HL-60 (cell line): ENCODE data around the gene LRPAP1.
"Not testable (repeated sequence)": the region's sequence is repeated elsewhere in the genome, so short reads cannot be mapped to it uniquely, and the experiment has no call there.

Experiments used
- DNase-seq, 2 experiments: peaks; one replicate each; pipeline ENCODE4 v3.0.0-alpha.2; 2010 to 2020; ENCODE audit warnings: low read depth in 1 of 2, low spot score in 1 of 2
- H3K27ac ChIP-seq: fragments of 250-450 bp; sonication (Bioruptor Pico); replicated peaks from 2 replicates; pipeline ENCODE4 v1.5.1; 2020; ENCODE audit warnings: mild to moderate bottlenecking, moderate library complexity
- H3K27me3 ChIP-seq: fragments of 250-450 bp; sonication (Bioruptor Pico); 2 replicates; pipeline ENCODE4 v1.5.1; 2021; ENCODE audit warnings: mild to moderate bottlenecking, moderate library complexity; ENCODE audit not compliant: insufficient read depth, poor library complexity, severe bottlenecking
- H3K4me3 ChIP-seq: replicated peaks from 2 replicates; pipeline ENCODE4 v1.5.1; 2011; ENCODE audit warnings: mild to moderate bottlenecking, control low read depth, low read length; ENCODE audit not compliant: insufficient read depth
- CTCF ChIP-seq: IDR thresholded peaks from one replicate; pipeline ENCODE4 v1.5.1; 2011; ENCODE audit warnings: low read length, control low read depth, inconsistent platforms; ENCODE audit not compliant: insufficient read depth
- GABPA ChIP-seq: IDR thresholded peaks from 2 replicates; pipeline ENCODE4 v1.6.1; 2012; ENCODE audit warnings: low read depth
- POLR2AphosphoS5 ChIP-seq: IDR thresholded peaks from 2 replicates; pipeline ENCODE4 v1.6.1; 2012; ENCODE audit warnings: low read depth
- REST ChIP-seq: IDR thresholded peaks from 2 replicates; pipeline ENCODE4 v1.6.1; 2012; ENCODE audit warnings: low read depth; ENCODE audit not compliant: insufficient replicate concordance
- SPI1 ChIP-seq: IDR thresholded peaks from 2 replicates; pipeline ENCODE4 v1.6.1; 2012; ENCODE audit warnings: low read depth, mild to moderate bottlenecking, borderline replicate concordance

LRPAP1 gene

DNA sequence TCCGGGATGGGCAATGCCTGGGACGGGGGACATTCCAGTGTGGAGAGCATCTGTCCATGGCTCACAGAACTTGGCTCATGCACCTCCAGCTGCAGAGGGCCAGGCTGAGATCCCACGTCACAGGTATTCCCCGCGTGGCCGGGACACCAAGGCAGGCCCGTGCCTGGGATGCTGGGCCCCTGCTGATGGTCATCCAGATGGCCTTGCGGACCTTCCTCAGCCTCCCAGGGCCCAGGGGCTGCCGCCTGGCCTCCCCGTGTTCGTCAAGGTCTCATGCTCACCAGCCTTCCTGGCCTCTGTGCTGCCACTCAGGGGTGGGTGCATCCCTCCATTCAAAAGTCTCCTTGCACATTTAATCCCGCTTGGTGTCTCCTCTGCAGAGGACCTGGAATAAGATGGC lies 40.9 kb upstream of the LRPAP1 start:
- H3K27ac ChIP-seq: no peak overlapping the region
- DNase-seq: no peak
- TF ChIP-seq GABPA (no peak), CTCF (no peak), POLR2AphosphoS5 (no peak)

GRCh38 chr4:3572363-3572762 lies 40.1 kb upstream of the LRPAP1 start:
- DNase-seq: no peak
- TF ChIP-seq GABPA: no peak
- Histone ChIP-seq H3K27me3 (no peaks in the 10 kb centered on the region), H3K4me3 (no peak overlapping the region), H3K27ac (no peak overlapping the region)

More for the DNA sequence above, 40.9 kb upstream of the LRPAP1 start:
- Histone ChIP-seq H3K4me3 (no peak overlapping the region), H3K27me3 (no peaks in the 10 kb centered on the region)

GRCh38 chr4:3571921-3572320 lies 39.7 kb upstream of the LRPAP1 start:
- Histone ChIP-seq H3K4me3 (no peak overlapping the region), H3K27ac (no peak overlapping the region), H3K27me3 (no peaks in the 10 kb centered on the region)
- TF ChIP-seq SPI1 (no peak), REST (no peak), POLR2AphosphoS5 (no peak), CTCF (no peak), GABPA (no peak)
- no peak for DNase-seq

DNA sequence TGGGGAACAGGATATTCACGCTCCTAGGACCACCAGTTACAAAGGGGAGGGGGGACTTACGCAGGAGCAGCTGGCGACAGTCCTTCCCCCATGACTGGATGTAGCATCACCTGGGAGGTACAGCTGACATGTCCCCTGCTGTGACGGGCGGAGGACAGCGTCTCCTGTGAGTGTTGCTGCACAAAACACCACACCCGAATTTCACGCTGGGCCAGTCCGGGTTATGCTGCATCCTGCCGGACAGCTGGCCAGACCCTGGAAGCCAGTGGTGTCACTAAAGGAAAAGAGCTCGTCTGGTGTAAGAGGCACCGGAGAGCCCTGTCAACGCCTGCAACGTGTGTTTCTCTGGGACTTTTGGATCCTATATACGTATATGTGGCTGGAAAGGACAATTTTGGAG lies 38.7 kb upstream of the LRPAP1 start:
- not testable (repeated sequence) for H3K27ac ChIP-seq, H3K4me3 ChIP-seq, DNase-seq, H3K27me3 ChIP-seq

- H3K27ac ChIP-seq, H3K27me3 ChIP-seq, DNase-seq, H3K4me3 ChIP-seq: not testable (repeated sequence)
Measured at GRCh38 chr4:3569611-3570010, 37.4 kb upstream of the LRPAP1 start.

- not testable (repeated sequence) for H3K27me3 ChIP-seq, DNase-seq, H3K27ac ChIP-seq, H3K4me3 ChIP-seq
Measured at GRCh38 chr4:3566701-3567100, 34.5 kb upstream of the LRPAP1 start.

GRCh38 chr4:3566301-3566700 lies 34.1 kb upstream of the LRPAP1 start:
- H3K27ac ChIP-seq, H3K4me3 ChIP-seq, H3K27me3 ChIP-seq, DNase-seq: not testable (repeated sequence)

GRCh38 chr4:3564948-3565347 lies 32.7 kb upstream of the LRPAP1 start:
- H3K27ac ChIP-seq, H3K27me3 ChIP-seq, H3K4me3 ChIP-seq, DNase-seq: not testable (repeated sequence)
